ENCODE data around the gene DNM3.
"Not testable (repeated sequence)": the region's sequence is repeated elsewhere in the genome, so short reads cannot be mapped to it uniquely, and the experiment has no call there.

DNM3 gene

DNA sequence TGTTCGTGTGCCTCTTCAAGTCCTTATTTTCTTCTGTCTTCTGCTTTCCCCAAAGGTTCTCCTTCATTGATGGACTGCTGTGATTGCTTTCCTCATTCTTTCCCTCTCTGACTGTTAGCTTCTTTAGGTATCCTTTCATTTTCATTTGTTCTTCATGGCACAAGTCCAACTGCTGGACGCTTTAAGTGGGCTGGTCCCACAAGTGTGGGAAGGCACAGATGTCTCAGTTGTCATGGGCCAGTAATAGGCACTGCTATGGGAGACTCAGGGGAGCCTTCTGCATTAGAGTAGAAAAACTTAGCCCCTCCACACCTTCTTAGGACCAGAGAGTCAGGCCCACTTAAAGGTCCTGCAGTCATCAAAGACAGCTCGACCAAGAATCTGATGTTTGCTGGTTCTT lies 456.8 kb downstream of the DNM3 start:
- DNase-seq (ENCODE audit: extremely low read depth in 1 of 2, low read depth in 1 of 2), result no peak

DNA sequence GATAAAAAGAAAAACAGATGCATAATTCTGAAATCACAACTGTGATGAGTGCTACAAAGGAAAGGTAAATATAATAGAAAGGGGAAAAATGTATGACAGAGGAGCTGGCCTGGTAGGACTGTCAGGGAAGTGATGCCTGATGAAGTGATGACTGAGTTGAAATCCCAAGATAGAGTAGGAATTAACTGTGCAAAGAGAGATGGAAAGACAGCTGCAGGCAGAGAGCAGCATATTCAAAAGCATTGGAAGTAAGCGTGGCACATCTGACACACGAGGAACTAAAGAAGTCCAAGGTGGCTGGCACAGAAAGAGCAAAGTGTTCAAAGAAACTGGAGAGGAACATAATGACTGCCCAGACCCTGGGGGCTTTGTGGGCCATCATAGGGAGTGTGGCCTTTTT lies 457.6 kb downstream of the DNM3 start:
- DNase-seq (ENCODE audit: extremely low read depth in 1 of 2, low read depth in 1 of 2), result no peak

- no peak for DNase-seq (ENCODE audit: extremely low read depth in 1 of 2, low read depth in 1 of 2)
Measured at GRCh38 chr1:172299515-172299914, 458.2 kb downstream of the DNM3 start.

DNA sequence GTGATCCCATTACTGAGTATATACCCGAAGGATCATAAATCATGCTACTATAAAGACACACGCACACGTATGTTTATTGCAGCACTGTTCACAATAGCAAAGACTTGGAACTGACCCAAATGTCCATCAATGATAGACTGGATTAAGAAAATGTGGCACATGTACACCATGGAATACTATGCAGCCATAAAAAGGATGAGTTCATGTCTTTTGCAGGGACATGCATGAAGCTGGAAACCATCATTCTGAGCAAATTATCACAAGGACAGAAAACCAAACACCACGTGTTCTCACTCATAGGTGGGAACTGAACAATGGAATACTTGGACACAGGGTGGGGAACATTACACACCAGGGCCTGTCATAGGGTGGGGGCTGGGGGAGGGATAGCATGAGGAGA lies 466.2 kb downstream of the DNM3 start:
- DNase-seq (ENCODE audit: extremely low read depth in 1 of 2, low read depth in 1 of 2), result not testable (repeated sequence)

GRCh38 chr1:172308142-172308541 lies 466.8 kb downstream of the DNM3 start:
- DNase-seq (ENCODE audit: extremely low read depth in 1 of 2, low read depth in 1 of 2), result no peak

DNA sequence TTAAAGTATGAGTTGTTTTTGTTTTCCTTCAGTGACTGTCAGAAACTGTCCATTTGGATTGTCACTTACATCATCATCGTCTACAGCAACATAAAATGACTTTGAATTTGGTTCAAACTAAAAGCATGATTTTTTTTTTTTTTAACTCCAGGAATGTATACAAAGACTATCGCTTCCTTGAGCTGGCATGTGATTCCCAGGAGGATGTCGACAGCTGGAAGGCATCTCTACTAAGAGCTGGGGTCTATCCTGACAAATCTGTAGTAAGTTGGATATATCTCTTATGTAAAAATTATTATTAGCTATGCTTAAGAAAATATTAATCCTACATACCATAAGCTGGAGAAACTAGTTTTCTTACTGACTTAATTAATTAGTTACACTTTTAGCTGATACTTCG lies 467.3 kb downstream of the DNM3 start:
- DNase-seq (ENCODE audit: extremely low read depth in 1 of 2, low read depth in 1 of 2), result no peak

- DNase-seq (ENCODE audit: extremely low read depth in 1 of 2, low read depth in 1 of 2), result no peak
Measured at GRCh38 chr1:172320733-172321132, 479.4 kb downstream of the DNM3 start.

- no peak for DNase-seq (ENCODE audit: extremely low read depth in 1 of 2, low read depth in 1 of 2)
Measured at GRCh38 chr1:172321451-172321850, 480.2 kb downstream of the DNM3 start.

GRCh38 chr1:172322219-172323061 lies 481.1 kb downstream of the DNM3 start:
- no peak for DNase-seq (ENCODE audit: extremely low read depth in 1 of 2, low read depth in 1 of 2)

- DNase-seq (ENCODE audit: extremely low read depth in 1 of 2, low read depth in 1 of 2), result no peak
Measured at GRCh38 chr1:172323686-172324085, 482.4 kb downstream of the DNM3 start.

- no peak for DNase-seq (ENCODE audit: extremely low read depth in 1 of 2, low read depth in 1 of 2)
Measured at GRCh38 chr1:172324086-172324485, 482.8 kb downstream of the DNM3 start.

DNA sequence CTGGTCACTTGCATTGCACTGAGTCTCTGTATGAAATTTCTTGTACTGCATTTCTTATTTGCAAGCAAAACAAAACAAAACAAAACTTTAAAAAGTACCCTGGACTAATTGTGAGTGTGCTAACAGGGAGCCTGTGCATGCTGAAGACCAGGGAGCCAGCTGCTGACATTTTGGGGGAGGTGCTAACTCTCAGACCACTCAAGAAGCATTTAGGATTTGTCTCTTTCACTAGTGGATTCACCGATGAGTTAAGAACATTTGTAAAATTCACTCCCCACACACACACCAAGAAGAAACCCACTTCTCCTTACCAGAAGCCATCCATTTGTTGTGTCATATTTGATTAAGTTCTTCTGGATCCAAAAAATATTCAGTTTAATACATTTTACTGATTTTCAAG lies 483.5 kb downstream of the DNM3 start:
- no peak for DNase-seq (ENCODE audit: extremely low read depth in 1 of 2, low read depth in 1 of 2)

- no peak for DNase-seq (ENCODE audit: extremely low read depth in 1 of 2, low read depth in 1 of 2)
Measured at GRCh38 chr1:172325531-172325930, 484.2 kb downstream of the DNM3 start.

DNA sequence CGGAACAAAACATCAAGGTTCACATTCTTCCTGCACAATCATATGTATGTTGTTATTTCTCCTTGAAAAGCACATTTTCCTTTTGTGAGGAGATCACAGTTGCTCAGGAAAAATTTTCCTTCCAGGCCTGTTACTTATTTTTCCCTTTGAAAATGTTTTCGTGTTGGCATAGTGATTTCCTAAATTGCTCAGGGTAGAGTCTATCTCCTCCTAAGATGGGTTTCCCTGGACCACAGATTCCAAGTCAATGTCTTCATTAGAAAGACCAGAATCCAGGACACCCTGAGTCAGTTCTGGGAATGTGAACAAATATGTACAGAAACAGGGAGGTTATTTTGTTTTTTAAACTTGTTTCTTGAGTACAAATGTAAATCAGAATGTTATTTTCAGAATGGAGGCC lies 484.8 kb downstream of the DNM3 start:
- DNase-seq (ENCODE audit: extremely low read depth in 1 of 2, low read depth in 1 of 2), result no peak

- DNase-seq (ENCODE audit: extremely low read depth in 1 of 2, low read depth in 1 of 2), result no peak
Measured at GRCh38 chr1:172328266-172328665, 487.0 kb downstream of the DNM3 start.

- DNase-seq (ENCODE audit: extremely low read depth in 1 of 2, low read depth in 1 of 2), result no peak
Measured at GRCh38 chr1:172332230-172332629, 490.9 kb downstream of the DNM3 start.

- DNase-seq (ENCODE audit: extremely low read depth in 1 of 2, low read depth in 1 of 2), result no peak
Measured at GRCh38 chr1:172335377-172335776, 494.1 kb downstream of the DNM3 start.

GRCh38 chr1:172338295-172338735 lies 497.0 kb downstream of the DNM3 start:
- peak in 1 of 2 donors; percentile 19 for DNase-seq (ENCODE audit: extremely low read depth in 1 of 2, low read depth in 1 of 2)

GRCh38 chr1:172339842-172340241 lies 498.5 kb downstream of the DNM3 start:
- no peak for DNase-seq (ENCODE audit: extremely low read depth in 1 of 2, low read depth in 1 of 2)

GRCh38 chr1:172340520-172340919 lies 499.2 kb downstream of the DNM3 start:
- DNase-seq (ENCODE audit: extremely low read depth in 1 of 2, low read depth in 1 of 2), result no peak

DNA sequence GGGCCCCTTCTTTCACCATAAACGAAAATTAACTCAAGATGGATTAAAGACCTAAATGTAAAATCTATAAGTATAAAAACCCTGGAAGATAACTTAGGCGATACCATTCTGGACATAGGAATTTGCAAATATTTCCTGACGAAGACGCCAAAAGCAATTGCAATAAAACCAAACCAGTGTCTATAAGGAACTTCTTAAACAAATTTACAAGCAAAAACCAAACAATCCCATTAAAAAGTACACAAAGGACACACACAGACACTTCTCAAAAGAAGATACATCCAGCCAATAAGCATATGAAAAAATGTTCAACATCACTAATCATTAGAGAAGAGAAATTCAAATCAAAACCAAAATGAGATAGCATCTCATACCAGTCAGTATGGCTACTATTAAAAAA lies 500.4 kb downstream of the DNM3 start:
- no peak for DNase-seq (ENCODE audit: extremely low read depth in 1 of 2, low read depth in 1 of 2)

DNA sequence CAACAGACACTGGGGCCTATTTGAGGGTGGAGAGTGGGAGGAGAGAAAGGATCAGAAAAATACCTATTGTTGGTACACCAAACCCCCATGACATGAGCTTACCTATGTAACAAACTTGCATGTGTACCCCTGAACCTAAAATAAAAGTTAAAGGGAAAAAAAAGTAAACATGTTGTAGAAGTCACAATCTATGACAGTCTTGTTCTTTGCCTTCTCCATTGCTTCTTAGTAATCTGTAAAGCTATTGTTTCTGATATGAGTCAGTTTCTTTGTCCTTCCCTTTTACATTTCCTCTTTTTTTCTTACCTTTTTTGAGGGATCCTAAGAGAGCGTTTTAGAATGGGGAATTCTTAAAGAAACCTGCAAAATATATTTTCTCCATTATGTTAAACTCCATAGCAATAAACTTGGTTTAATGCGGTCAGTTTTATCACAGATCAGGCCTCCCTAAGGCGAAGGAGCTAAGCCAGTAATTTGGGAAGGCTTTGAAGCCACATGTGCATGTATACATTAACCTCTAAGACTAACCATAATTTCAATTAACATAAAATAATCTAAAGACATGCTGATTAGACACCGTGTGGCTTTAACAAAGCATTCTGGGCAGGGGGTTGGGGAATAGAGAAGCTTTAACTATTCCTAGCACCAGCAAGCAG lies 501.4 kb downstream of the DNM3 start:
- DNase-seq (ENCODE audit: extremely low read depth in 1 of 2, low read depth in 1 of 2), result no peak
